Brain pericyte (primary cell): Measurements from ENCODE around the gene WNT10A.
"Not testable (repeated sequence)": the region's sequence is repeated elsewhere in the genome, so short reads cannot be mapped to it uniquely, and the experiment has no call there.

Experiments
- DNase-seq: peaks from one replicate; pipeline ENCODE4 v3.0.0-alpha.2; 2012; ENCODE audit warnings: low read depth, low spot score

WNT10A gene

GRCh38 chr2:218931751-218932150, 51.1 kb downstream of the WNT10A start:
- not testable (repeated sequence) for DNase-seq
